ENCODE results near the gene BICC1. TPM values are rescaled to one million over a fixed set of nuclear protein-coding genes. Genes with fewer than 3 reads are reported as not detected.

Gene BICC1
- total RNA-seq, 1 experiment from 2014 or later: not detected

DNA sequence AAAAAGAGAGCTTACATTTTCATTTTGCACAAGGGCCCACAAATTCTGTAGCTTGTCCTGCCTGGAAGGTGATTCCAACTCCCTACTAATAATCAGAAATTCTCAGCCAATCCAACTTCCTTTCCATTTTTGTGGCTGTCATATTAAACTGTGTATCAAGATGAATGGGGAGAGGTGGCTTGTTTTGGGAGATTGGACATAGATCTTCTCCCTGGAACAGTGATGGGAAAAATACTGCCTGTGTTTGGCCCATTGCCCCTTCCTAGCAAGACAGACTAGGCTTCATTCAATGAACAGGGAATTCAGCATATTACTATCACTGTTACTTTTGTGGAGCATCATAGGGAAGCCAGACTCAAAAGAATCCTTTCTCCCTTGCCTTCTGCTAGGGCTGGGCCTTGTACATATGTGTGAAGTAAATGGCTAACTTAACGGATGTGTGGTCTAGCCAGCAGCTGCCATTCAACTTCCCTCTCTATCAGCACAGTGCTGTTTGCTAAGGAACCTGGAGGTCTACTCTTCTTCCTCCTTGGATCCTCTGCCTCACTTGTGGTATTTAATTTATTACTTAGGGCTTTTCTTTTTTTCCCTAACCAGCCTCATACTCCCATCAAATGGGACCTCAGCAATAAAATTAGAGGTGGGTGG lies 326.0 kb downstream of the BICC1 start:
- POLR2A ChIA-PET: no interaction called here
- H3K27me3 ChIP-seq (ENCODE audit: insufficient read depth, low read length): no peaks in the 10 kb centered on the region
- H4K20me1 ChIP-seq (ENCODE audit: insufficient read depth): no peaks in the 10 kb centered on the region
- intact Hi-C loops (cut with micrococcal nuclease): no loop called here
- DNase-seq (ENCODE audit: low read depth, low spot score): no peak
- no peak overlapping the region for H3K4me2 ChIP-seq (ENCODE audit: low read length)
- no peaks in the 10 kb centered on the region for H3K9me2 ChIP-seq (ENCODE audit: insufficient read depth)
- RAD21 ChIA-PET (ENCODE audit: low non-redundant PET in 1 of 2, low total read pairs in 2 of 2, uncharacterized antibody in 2 of 2, unreplicated experiment in 2 of 2): no interaction called here
- BruUV-seq (replicated peaks): no TSS peak
- H3K36me3 ChIP-seq (ENCODE audit: control insufficient read depth in 1 of 2, insufficient read depth in 2 of 2, low read length in 2 of 2): no peaks in the 10 kb centered on the region
- H2AFZ ChIP-seq (ENCODE audit: low read depth, low read length, poor library complexity, severe bottlenecking): no peak overlapping the region
- CTCF ChIA-PET: no interaction called here
- H3K79me2 ChIP-seq (ENCODE audit: insufficient read depth, low read length): no peaks in the 10 kb centered on the region
- H3K9ac ChIP-seq (ENCODE audit: low read length): no peak overlapping the region
- H3K4me1 ChIP-seq (ENCODE audit: control insufficient read depth in 1 of 2, insufficient read depth in 2 of 2, low read length in 2 of 2): no peaks in the 10 kb centered on the region
- no peak for TF ChIP-seq ATF3 (IDR thresholded peaks at IDR 0.05)
- no peak for TF ChIP-seq JUND (IDR thresholded peaks at IDR 0.05)
- no peak for TF ChIP-seq SIN3A (IDR thresholded peaks at IDR 0.05; ENCODE audit: low read depth)
- no peak for TF ChIP-seq SRF (IDR thresholded peaks at IDR 0.05; ENCODE audit: low read depth)
- TF ChIP-seq YY1 (IDR thresholded peaks at IDR 0.05; ENCODE audit: extremely low read depth, insufficient replicate concordance, low read depth, low read length): no peak
- TF ChIP-seq MAX (IDR thresholded peaks at IDR 0.05): no peak
- TF ChIP-seq RAD21 (IDR thresholded peaks at IDR 0.05; ENCODE audit: low read depth): no peak
- no peak overlapping the region for H3K4me3 ChIP-seq (replicated peaks in 1 of 2; ENCODE audit: low read depth in 1 of 2, low read length in 2 of 2)
- H3K27ac ChIP-seq (ENCODE audit: low read depth, low read length): no peak overlapping the region
- no peak for ATAC-seq
- no peaks in the 10 kb centered on the region for H3K9me3 ChIP-seq (ENCODE audit: control insufficient read depth in 1 of 2, insufficient read depth in 1 of 2, low read depth in 1 of 2, low read length in 2 of 2)

DNA sequence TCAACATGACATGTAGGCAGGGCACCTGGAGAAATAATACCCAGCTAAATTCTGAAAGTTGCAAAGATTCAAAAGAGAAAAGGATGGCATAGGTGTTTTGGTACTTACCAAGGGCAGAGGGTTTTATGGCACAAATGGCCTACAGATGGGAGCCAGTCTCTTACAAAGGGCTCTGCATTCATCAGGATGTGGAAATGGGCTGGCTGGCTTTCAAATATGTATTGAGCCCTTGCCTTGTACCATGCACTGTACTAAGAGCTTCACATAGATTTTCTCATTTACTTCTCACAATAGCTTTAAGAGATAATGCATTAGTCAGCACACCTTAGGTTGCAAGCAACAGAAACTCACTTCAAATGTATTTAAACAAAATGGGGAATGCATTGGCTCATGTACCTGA lies 327.1 kb downstream of the BICC1 start:
- CTCF ChIA-PET: no interaction called here
- H3K4me3 ChIP-seq (replicated peaks in 1 of 2; ENCODE audit: low read depth in 1 of 2, low read length in 2 of 2): no peak overlapping the region
- no peaks in the 10 kb centered on the region for H3K79me2 ChIP-seq (ENCODE audit: insufficient read depth, low read length)
- no peaks in the 10 kb centered on the region for H3K36me3 ChIP-seq (ENCODE audit: control insufficient read depth in 1 of 2, insufficient read depth in 2 of 2, low read length in 2 of 2)
- TF ChIP-seq, protein P1, sequence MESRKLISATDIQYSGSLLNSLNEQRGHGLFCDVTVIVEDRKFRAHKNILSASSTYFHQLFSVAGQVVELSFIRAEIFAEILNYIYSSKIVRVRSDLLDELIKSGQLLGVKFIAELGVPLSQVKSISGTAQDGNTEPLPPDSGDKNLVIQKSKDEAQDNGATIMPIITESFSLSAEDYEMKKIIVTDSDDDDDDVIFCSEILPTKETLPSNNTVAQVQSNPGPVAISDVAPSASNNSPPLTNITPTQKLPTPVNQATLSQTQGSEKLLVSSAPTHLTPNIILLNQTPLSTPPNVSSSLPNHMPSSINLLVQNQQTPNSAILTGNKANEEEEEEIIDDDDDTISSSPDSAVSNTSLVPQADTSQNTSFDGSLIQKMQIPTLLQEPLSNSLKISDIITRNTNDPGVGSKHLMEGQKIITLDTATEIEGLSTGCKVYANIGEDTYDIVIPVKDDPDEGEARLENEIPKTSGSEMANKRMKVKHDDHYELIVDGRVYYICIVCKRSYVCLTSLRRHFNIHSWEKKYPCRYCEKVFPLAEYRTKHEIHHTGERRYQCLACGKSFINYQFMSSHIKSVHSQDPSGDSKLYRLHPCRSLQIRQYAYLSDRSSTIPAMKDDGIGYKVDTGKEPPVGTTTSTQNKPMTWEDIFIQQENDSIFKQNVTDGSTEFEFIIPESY (IDR thresholded peaks at IDR 0.05; ENCODE audit: extremely low read depth, insufficient replicate concordance, low read length): no peak
- no peak for TF ChIP-seq EGR1 (IDR thresholded peaks at IDR 0.05; ENCODE audit: low read depth)
- TF ChIP-seq ATF3 (IDR thresholded peaks at IDR 0.05): no peak
- no peak for TF ChIP-seq ZFX (IDR thresholded peaks at IDR 0.05)
- no peak for TF ChIP-seq POLR2AphosphoS5 (IDR thresholded peaks at IDR 0.05; ENCODE audit: low read depth, low read length)
- TF ChIP-seq POLR2A (IDR thresholded peaks at IDR 0.05; ENCODE audit: borderline replicate concordance, extremely low read depth, insufficient read depth, insufficient read length): no peak
- no peak for TF ChIP-seq FOSL1 (IDR thresholded peaks at IDR 0.05; ENCODE audit: low read depth)
- TF ChIP-seq CEBPB (IDR thresholded peaks at IDR 0.05; ENCODE audit: low read depth): no peak
- no peak for TF ChIP-seq EZH2phosphoT487 (IDR thresholded peaks at IDR 0.05; ENCODE audit: borderline replicate concordance)
- no peaks in the 10 kb centered on the region for H3K27me3 ChIP-seq (ENCODE audit: insufficient read depth, low read length)
- no peak overlapping the region for H3K4me2 ChIP-seq (ENCODE audit: low read length)
- RAD21 ChIA-PET (ENCODE audit: low non-redundant PET in 1 of 2, low total read pairs in 2 of 2, uncharacterized antibody in 2 of 2, unreplicated experiment in 2 of 2): no interaction called here
- no peak overlapping the region for H3K27ac ChIP-seq (ENCODE audit: low read depth, low read length)
- H3K4me1 ChIP-seq (ENCODE audit: control insufficient read depth in 1 of 2, insufficient read depth in 2 of 2, low read length in 2 of 2): no peaks in the 10 kb centered on the region
- no peaks in the 10 kb centered on the region for H4K20me1 ChIP-seq (ENCODE audit: insufficient read depth)
- H3K9me3 ChIP-seq (ENCODE audit: control insufficient read depth in 1 of 2, insufficient read depth in 1 of 2, low read depth in 1 of 2, low read length in 2 of 2): no peaks in the 10 kb centered on the region
- DNase-seq (ENCODE audit: low read depth, low spot score): no peak
- no peak overlapping the region for H3K9ac ChIP-seq (ENCODE audit: low read length)
- no peaks in the 10 kb centered on the region for H3K9me2 ChIP-seq (ENCODE audit: insufficient read depth)
- POLR2A ChIA-PET: no interaction called here
- intact Hi-C loops (cut with micrococcal nuclease): no loop called here
- ATAC-seq: no peak
- H2AFZ ChIP-seq (ENCODE audit: low read depth, low read length, poor library complexity, severe bottlenecking): no peak overlapping the region
- BruUV-seq (replicated peaks): no TSS peak
